Mammary epithelial cell (primary cell): Measurements from ENCODE around the gene PLEKHA5.

Experiments used
- EZH2 ChIP-seq: IDR thresholded peaks from 2 replicates; pipeline ENCODE4 v1.6.1; 2012; ENCODE audit warnings: low read length, inconsistent platforms, borderline replicate concordance
- TF ChIP-seq, protein P1 (sequence below), 2 donors: IDR thresholded peaks in 1 of 2; conservative IDR thresholded peaks in 1 of 2; 2 replicates each; pipeline ENCODE4 v1.5.1; 2011 to 2012; ENCODE audit warnings: inconsistent platforms in 2 of 2, low read length in 2 of 2, mild to moderate bottlenecking in 2 of 2, control low read depth in 1 of 2, low read depth in 1 of 2; ENCODE audit not compliant: insufficient read depth in 1 of 2; ENCODE audit errors: extremely low read depth in 1 of 2

DNA sequence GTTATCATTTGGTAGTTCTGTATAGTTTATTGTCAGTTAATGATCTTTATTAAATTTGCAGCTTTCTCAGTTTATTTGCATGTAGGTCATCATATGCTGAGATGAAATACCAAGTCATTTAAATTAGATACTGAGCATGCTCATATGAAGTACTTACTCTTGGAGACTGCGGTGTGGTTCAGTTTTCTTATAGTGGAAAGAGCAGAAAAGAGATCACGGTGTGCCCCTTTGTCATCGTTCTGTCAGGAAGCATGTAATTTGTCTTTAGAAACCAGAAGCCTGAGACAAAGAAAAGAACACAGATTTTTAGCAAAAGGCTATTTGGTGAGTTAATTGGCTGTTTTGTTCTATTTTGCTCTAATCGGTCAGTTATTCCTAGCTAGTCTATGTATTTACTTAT, 75.6 kb downstream of the PLEKHA5 start:
- TF ChIP-seq, protein P1, sequence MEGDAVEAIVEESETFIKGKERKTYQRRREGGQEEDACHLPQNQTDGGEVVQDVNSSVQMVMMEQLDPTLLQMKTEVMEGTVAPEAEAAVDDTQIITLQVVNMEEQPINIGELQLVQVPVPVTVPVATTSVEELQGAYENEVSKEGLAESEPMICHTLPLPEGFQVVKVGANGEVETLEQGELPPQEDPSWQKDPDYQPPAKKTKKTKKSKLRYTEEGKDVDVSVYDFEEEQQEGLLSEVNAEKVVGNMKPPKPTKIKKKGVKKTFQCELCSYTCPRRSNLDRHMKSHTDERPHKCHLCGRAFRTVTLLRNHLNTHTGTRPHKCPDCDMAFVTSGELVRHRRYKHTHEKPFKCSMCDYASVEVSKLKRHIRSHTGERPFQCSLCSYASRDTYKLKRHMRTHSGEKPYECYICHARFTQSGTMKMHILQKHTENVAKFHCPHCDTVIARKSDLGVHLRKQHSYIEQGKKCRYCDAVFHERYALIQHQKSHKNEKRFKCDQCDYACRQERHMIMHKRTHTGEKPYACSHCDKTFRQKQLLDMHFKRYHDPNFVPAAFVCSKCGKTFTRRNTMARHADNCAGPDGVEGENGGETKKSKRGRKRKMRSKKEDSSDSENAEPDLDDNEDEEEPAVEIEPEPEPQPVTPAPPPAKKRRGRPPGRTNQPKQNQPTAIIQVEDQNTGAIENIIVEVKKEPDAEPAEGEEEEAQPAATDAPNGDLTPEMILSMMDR (conservative IDR thresholded peaks at IDR 0.05 in 1 of 2, IDR thresholded peaks at IDR 0.05 in 1 of 2; ENCODE audit: extremely low read depth in 1 of 2, insufficient read depth in 1 of 2, low read depth in 1 of 2, low read length in 2 of 2), result no peak
- no peak for TF ChIP-seq EZH2
